IPS DF 4.7 (cell line): ENCODE measurements around the gene PISD.
"Not testable (repeated sequence)": the region's sequence is repeated elsewhere in the genome, so short reads cannot be mapped to it uniquely, and the experiment has no call there.

Experiments
- DNase-seq: peaks from one replicate; pipeline ENCODE4 v3.0.0-alpha.2; 2013; ENCODE audit warnings: low spot score; ENCODE audit errors: extremely low read depth

The PISD gene

DNA sequence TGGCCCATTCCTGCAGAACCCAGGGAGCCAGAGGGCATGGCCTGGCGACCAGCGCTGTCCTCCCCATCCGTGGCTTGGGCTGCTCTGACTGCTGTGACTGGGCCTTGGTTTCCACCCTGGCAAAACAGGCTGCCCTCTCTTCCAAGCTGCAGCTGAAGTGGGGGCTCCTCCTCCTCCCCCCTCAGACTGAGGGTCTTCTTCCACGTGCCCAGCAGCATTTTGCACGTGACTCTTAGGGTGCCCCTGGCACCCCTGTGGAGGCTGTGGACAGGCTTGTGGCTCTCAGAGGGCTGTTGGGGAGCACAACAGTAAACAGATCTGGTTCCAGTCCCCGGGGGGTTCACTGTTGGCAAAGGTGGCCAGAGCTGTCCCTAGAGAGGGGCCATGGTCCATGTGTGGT is 51.4 kb downstream of the PISD start:
- no peak for DNase-seq

- DNase-seq = no peak
Measured at GRCh38 chr22:31609716-31610115, 52.3 kb downstream of the PISD start.

GRCh38 chr22:31607696-31608095 is 54.3 kb downstream of the PISD start:
- no peak for DNase-seq

- DNase-seq = no peak
Measured at GRCh38 chr22:31605851-31606585, 56.0 kb downstream of the PISD start.

GRCh38 chr22:31604746-31605705 is 57.0 kb downstream of the PISD start:
- no peak for DNase-seq

DNA sequence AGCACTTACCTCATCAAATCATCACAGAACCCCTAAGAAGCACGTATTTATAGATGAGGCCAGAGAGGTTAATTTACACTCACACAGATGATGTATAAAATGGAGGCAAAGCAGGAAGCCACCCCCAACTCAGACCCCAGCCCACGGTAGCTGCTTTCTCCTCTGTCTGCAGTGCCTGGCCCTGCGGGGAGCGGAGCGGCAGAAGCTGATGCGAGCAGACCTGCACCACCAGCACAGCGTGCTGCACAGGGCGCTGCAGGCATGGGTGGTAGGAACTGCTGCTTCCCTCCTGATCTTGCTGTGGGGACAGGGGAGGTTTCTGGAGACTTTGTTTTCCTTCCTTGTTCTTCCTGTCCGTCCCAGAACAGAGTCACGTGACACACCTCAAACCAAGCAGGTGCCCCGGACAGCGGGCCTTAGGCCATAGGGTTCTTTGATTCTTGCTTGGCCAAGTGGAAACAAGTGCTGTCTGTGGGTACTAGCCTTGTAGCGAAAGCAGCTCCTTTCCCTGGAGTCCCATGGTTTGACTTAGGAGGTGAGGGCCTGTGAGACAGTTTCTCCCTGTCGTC is 57.8 kb downstream of the PISD start:
- no peak for DNase-seq

- DNase-seq = no peak
Measured at GRCh38 chr22:31603574-31603973, 58.4 kb downstream of the PISD start.

- DNase-seq = no peak
Measured at GRCh38 chr22:31603081-31603525, 58.9 kb downstream of the PISD start.

- DNase-seq = no peak
Measured at GRCh38 chr22:31602259-31602952, 59.6 kb downstream of the PISD start.

DNA sequence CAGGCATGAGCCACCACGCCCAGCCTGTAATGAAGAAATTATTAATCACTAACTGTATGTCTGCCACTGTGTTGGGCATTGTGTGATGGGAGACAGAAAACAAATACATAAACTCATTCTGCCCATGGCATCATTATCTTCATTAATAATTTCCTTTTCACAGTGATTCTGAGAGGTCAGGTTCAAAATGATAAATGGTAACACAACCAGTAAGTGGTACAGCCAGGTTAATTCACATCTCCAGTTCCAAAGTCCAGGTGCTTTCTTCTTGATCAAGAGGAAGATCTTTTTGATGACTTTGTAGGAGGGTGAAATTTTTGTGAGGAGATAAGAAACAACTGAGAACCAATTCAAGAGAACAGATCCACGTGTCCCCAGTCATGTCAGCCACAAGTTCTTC is 66.7 kb downstream of the PISD start:
- no peak for DNase-seq

GRCh38 chr22:31590161-31590560 is 71.9 kb downstream of the PISD start:
- DNase-seq = not testable (repeated sequence)

DNA sequence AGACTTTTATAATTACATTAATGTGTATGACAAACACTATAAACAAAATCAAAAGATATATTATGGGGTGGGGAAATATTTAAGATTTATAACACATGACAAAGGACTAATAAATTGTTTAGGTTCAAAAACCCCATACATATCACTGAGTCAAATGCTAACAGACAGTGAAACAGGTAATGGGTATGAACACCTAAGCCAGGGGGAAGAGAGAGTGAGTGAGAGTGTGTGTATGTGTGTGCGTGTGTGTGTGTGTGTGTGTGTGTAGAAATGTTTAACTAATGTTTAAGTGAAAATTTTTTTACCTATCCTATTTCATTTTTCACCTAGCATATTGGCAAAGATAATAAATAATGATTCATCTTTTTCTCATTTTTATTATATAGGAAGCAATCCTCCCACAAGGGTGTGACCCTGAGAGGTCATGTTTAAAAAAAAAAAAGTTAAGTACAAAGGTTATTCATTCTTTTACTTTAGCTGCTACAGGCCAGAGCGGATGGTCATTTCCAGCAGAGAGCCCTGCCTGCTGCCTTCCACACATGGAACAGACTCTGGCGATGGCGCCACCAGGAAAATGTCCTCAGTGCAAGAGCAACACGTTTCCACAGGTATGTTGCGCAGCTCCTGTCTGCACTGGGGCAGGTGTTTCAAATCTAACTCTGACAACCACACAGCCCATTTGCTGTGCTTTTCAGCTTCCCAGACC is 72.9 kb downstream of the PISD start:
- DNase-seq = no peak

DNA sequence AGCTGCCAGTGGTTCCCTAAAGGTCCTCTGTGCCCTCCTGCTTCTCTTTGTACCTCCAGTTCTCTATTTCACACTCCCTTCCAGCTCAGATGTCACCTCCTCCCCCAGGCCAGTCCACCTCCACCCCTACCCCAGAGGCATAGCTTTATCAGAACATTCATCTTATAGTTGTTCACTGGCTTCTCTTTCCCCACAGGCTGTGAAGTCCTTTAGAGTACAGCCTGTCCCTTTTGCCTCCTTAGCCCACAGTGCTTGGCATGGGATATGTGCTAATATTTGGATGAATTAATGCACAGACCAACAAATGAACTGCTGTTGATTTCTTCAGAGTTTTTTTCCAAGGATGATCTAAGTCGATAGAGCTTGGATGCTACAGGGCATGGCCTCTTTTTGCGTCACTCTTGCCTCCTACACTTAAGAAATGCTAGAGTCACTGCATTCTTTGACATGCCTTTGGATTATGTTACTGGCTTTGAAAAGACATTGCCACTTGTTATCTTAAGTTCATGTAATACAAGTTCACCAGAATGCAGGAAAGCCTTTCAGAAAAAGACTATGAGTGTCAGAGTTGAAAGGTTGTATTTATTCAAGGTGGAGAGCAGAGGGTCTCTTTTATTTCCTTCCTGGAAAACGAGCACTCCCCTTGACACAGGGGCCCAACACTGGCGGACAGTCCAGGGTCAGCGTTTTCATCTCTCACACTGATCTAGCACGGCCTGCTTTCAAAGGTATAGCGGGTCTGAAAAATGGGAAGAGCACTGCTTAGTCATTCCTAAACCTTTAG is 75.7 kb downstream of the PISD start:
- DNase-seq = no peak

DNA sequence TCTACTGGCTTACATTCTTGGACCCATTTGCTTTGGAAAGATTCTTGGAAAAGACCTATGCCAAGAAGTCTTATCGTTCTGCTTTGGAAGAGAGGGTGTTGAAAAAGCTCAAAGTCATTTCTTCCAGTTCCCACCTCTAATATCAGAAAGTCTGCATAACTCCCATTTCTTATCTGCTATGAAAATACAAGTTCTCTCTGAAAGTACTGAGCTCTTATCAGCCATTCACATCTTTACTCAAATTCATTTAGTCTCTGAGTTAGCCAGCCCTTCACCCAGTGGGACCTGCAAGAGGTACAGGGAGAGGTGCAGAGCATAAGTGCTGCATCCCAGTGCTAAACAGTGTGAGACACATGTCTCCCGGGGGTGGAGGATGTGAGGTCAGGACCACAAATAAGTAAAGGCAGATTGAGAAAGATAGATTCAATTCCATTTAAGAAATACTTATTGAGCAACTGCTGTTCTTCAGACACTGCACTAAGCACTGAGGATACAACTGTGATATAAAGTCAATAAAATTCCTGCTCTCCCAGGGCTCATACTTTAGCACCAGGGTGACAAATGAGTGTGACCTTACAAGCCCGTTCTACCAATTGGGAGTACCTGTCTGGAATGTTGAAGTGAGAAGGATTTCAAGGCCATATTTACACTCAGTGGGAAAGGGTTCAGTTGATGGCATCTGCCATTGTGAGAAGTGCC is 76.7 kb downstream of the PISD start:
- no peak for DNase-seq

GRCh38 chr22:31584804-31585160 is 77.2 kb downstream of the PISD start:
- no peak for DNase-seq

DNA sequence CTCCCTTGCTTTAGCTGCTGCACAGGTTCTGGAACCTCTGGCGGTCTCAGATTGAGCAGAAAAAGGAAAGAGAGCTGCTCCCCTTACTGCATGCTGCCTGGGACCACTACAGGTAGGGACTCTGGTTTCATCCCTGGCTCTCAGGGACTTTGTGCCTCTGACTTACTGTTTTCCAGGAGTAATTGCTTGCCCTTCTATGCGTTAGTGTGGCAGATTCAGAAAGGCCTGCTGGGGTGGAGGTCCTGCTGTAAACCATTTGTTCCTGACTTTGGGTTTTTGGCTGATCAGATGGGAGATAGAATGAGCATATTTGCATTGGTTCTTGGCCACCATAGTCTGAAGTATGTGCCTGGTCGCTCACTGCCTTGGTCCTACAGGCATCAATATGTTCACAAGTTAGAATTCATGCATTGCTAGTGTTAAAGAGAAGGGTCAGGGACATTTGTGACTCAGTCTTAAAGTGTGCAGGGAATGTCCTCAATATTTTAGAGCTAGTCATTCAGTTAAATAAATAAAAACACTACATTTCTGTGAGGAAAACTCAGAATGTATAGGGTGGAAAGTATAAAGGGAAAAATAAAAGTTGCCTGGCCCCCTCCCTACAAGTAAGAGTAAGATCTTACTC is 78.0 kb downstream of the PISD start:
- no peak for DNase-seq

- no peak for DNase-seq
Measured at GRCh38 chr22:31579835-31580242, 82.2 kb downstream of the PISD start.

GRCh38 chr22:31578171-31578570 is 83.8 kb downstream of the PISD start:
- no peak for DNase-seq

- no peak for DNase-seq
Measured at GRCh38 chr22:31577711-31578110, 84.3 kb downstream of the PISD start.
